Endothelial cell of umbilical vein (primary cell): ENCODE data around the gene PRRC2A. TPM values are rescaled to one million over a fixed set of nuclear protein-coding genes. Genes with fewer than 3 reads are reported as not detected.

ENCODE experiments used
- BruUV-seq: library from RNA; stranded (reverse); fragments of 400-500 nt; replicated peaks from 2 replicates; lab custom pipeline; 2021; lab: Mats Ljungman, UMichigan
- CTCF ChIA-PET: fragments of 300-600, 350-600 bp; sonication (Branson Sonifier 250); formaldehyde crosslinking; loops from one replicate; lab custom pipeline; 2021; ENCODE audit warnings: antibody characterized with exemption, inconsistent platforms; lab: Charles Lee
- POLR2A ChIA-PET: fragments of 300-600, 350-600 bp; sonication (Branson Sonifier 250); formaldehyde crosslinking; loops from one replicate; lab custom pipeline; 2021; ENCODE audit warnings: antibody characterized with exemption, inconsistent platforms; lab: Charles Lee
- DNase-seq: peaks from one replicate; pipeline ENCODE4 v3.0.0-alpha.2; 2011; ENCODE audit warnings: low read depth, low spot score
- FAIRE-seq: peaks from 2 replicates; lab custom pipeline; 2011; peaks lifted over from hg19 to GRCh38; lab: Jason Lieb, UNC
- H2AFZ ChIP-seq: 2 replicates; pipeline ENCODE4 v1.6.0; 2012; ENCODE audit warnings: low read depth, low read length, control low read depth, inconsistent platforms
- H3K27ac ChIP-seq: 2 replicates; pipeline ENCODE4 v1.5.1; 2011; ENCODE audit warnings: low read depth, mild to moderate bottlenecking, control low read depth, low read length, moderate library complexity; ENCODE audit not compliant: insufficient read depth
- H3K27me3 ChIP-seq, 2 experiments: 2 replicates each; pipeline versions ENCODE4 v1.6.0 to v1.6.1; 2011; ENCODE audit warnings: low read length in 2 of 2, mixed read lengths in 1 of 2; ENCODE audit not compliant: control insufficient read depth in 2 of 2, insufficient read depth in 2 of 2
- H3K36me3 ChIP-seq, 2 experiments: 2 replicates in 1 of 2; 3 replicates in 1 of 2; pipeline ENCODE4 v1.5.1; 2011; ENCODE audit warnings: low read length in 2 of 2, mild to moderate bottlenecking in 1 of 2, moderate library complexity in 1 of 2; ENCODE audit not compliant: control insufficient read depth in 2 of 2, insufficient read depth in 2 of 2; ENCODE audit errors: extremely low read depth in 1 of 2
- H3K4me1 ChIP-seq: 3 replicates; pipeline ENCODE4 v1.5.1; 2011; ENCODE audit warnings: mild to moderate bottlenecking, low read length; ENCODE audit not compliant: control insufficient read depth, insufficient read depth; ENCODE audit errors: extremely low read depth
- H3K4me2 ChIP-seq: 2 replicates; pipeline ENCODE4 v1.6.1; 2011; ENCODE audit warnings: low read length, control low read depth, mixed read lengths; ENCODE audit not compliant: insufficient read depth
- H3K4me3 ChIP-seq, 3 experiments: fragments of 200-600 bp in 1 of 3; sonication (generic), shearing (Covaris generic) in 1 of 3; replicated peaks in 1 of 3; 2 replicates each; pipeline ENCODE4 v1.5.1; 2011 to 2016; ENCODE audit warnings: control low read depth in 3 of 3, low read length in 3 of 3, mild to moderate bottlenecking in 2 of 3, inconsistent platforms in 1 of 3, low read depth in 1 of 3, moderate library complexity in 1 of 3; ENCODE audit not compliant: insufficient read depth in 1 of 3
- H3K79me2 ChIP-seq: 2 replicates; pipeline ENCODE4 v1.6.0; 2012; ENCODE audit warnings: low read length, inconsistent platforms; ENCODE audit not compliant: control insufficient read depth, insufficient read depth
- H3K9ac ChIP-seq: replicated peaks from 2 replicates; pipeline ENCODE3; 2011; ENCODE audit warnings: low read length, control low read depth; ENCODE audit not compliant: insufficient read depth; ENCODE audit errors: extremely low read depth
- H3K9me1 ChIP-seq: replicated peaks from 3 replicates; pipeline ENCODE4 v1.6.0; 2011; ENCODE audit warnings: mild to moderate bottlenecking, low read length; ENCODE audit not compliant: control insufficient read depth, insufficient read depth; ENCODE audit errors: extremely low read depth
- H3K9me3 ChIP-seq: replicated peaks from 2 replicates; pipeline ENCODE4 v1.5.1; 2012; ENCODE audit warnings: low read length, inconsistent platforms; ENCODE audit not compliant: control insufficient read depth, insufficient read depth
- H4K20me1 ChIP-seq: replicated peaks from 2 replicates; pipeline ENCODE3; 2011; ENCODE audit warnings: mild to moderate bottlenecking, low read length; ENCODE audit not compliant: control insufficient read depth, insufficient read depth; ENCODE audit errors: extremely low read depth
- EZH2 ChIP-seq: IDR thresholded peaks from 2 replicates; pipeline ENCODE4 v1.6.1; 2012; ENCODE audit warnings: borderline replicate concordance, low read depth, mild to moderate bottlenecking, moderate library complexity, low read length, inconsistent platforms; ENCODE audit not compliant: severe bottlenecking
- FOS ChIP-seq: IDR thresholded peaks from 2 replicates; pipeline ENCODE4 v1.6.1; 2011; ENCODE audit warnings: mild to moderate bottlenecking, low read length, moderate library complexity, borderline replicate concordance; ENCODE audit not compliant: insufficient read depth
- GATA2 ChIP-seq: IDR thresholded peaks from 2 replicates; pipeline ENCODE4 v1.7.0; 2011; ENCODE audit warnings: low read depth, mild to moderate bottlenecking, moderate library complexity, mixed read lengths, low read length; ENCODE audit not compliant: insufficient read length, insufficient read depth
- JUN ChIP-seq: IDR thresholded peaks from 2 replicates; pipeline ENCODE4 v1.6.1; 2011; ENCODE audit warnings: borderline replicate concordance, low read depth; ENCODE audit not compliant: insufficient read length, insufficient read depth
- MAX ChIP-seq: IDR thresholded peaks from 2 replicates; pipeline ENCODE4 v1.6.1; 2011; ENCODE audit not compliant: insufficient read depth, insufficient read length
- MYC ChIP-seq: IDR thresholded peaks from one replicate; pipeline ENCODE4 v1.6.1; 2011; ENCODE audit warnings: mild to moderate bottlenecking, low read depth, low read length
- POLR2A ChIP-seq: IDR thresholded peaks from 2 replicates; pipeline ENCODE4 v1.6.1; 2012; ENCODE audit warnings: low read depth, mild to moderate bottlenecking, control low read depth, low read length
- POLR2AphosphoS5 ChIP-seq: IDR thresholded peaks from 2 replicates; pipeline ENCODE4 v1.6.1; 2012; ENCODE audit warnings: low read depth, mild to moderate bottlenecking, control low read depth, low read length, moderate library complexity; ENCODE audit not compliant: insufficient read depth
- dilution Hi-C: fragments of 300-500 bp; cut with MboI; formaldehyde crosslinking; loops from one replicate; pipeline ENCODE4 v1.15.0; 2019; ENCODE audit warnings: low sequenced_read_pairs; ENCODE audit not compliant: extremely low pct_ligation_motif_present
- intact Hi-C: fragments of 100-400 bp; cut with micrococcal nuclease; formaldehyde crosslinking; loops from one replicate; pipeline ENCODE4 v1.10.0; 2022
- polyA plus RNA-seq, 4 experiments: library from polyadenylated mRNA; depleted of rRNA in 3 of 4; stranded (reverse) in 3 of 4; unstranded in 1 of 4; fragments of >200 nt; gene quantifications; 2 replicates each; pipeline versions ENCODE4 v1.2.1 to v1.2.3, GENCODE V29; 2011 to 2012; ENCODE audit warnings: missing spikeins in 1 of 4
- total RNA-seq: library from RNA; stranded (reverse); gene quantifications from 2 replicates; pipeline ENCODE4 v1.2.3, GENCODE V29; 2021
- TF ChIP-seq, protein P1 (sequence below), 2 donors: IDR thresholded peaks; 1 replicate in 1 of 2; 2 replicates in 1 of 2; pipeline ENCODE4 v1.5.1; 2011; ENCODE audit warnings: low read length in 2 of 2, mild to moderate bottlenecking in 2 of 2, moderate library complexity in 2 of 2, control low read depth in 1 of 2, inconsistent platforms in 1 of 2, low read depth in 1 of 2; ENCODE audit not compliant: insufficient read depth in 1 of 2; ENCODE audit errors: extremely low read depth in 1 of 2

Gene PRRC2A
- total and polyA plus RNA-seq, 2 donors (not counting 3 experiments of a cell fraction or from before 2014, with no cell fraction given), result 88.4 to 229 TPM

- H3K9ac ChIP-seq, result no peak overlapping the region
- TF ChIP-seq GATA2 (no peak), POLR2AphosphoS5 (no peak), POLR2A (no peak), EZH2 (no peak), MAX (no peak), FOS (no peak), MYC (no peak), JUN (no peak)
- TF ChIP-seq, protein P1, sequence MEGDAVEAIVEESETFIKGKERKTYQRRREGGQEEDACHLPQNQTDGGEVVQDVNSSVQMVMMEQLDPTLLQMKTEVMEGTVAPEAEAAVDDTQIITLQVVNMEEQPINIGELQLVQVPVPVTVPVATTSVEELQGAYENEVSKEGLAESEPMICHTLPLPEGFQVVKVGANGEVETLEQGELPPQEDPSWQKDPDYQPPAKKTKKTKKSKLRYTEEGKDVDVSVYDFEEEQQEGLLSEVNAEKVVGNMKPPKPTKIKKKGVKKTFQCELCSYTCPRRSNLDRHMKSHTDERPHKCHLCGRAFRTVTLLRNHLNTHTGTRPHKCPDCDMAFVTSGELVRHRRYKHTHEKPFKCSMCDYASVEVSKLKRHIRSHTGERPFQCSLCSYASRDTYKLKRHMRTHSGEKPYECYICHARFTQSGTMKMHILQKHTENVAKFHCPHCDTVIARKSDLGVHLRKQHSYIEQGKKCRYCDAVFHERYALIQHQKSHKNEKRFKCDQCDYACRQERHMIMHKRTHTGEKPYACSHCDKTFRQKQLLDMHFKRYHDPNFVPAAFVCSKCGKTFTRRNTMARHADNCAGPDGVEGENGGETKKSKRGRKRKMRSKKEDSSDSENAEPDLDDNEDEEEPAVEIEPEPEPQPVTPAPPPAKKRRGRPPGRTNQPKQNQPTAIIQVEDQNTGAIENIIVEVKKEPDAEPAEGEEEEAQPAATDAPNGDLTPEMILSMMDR (IDR thresholded peaks at IDR 0.05; ENCODE audit: extremely low read depth in 1 of 2, insufficient read depth in 1 of 2, low read depth in 1 of 2, low read length in 2 of 2), result no peak
- H4K20me1 ChIP-seq, result peaks cover 3% of the 10 kb centered on the region
- intact Hi-C loops, result no loop called here
- H3K79me2 ChIP-seq, result peaks cover 26% of the 10 kb centered on the region
- H3K4me3 ChIP-seq, result no peak overlapping the region
- no peak for FAIRE-seq
- H3K36me3 ChIP-seq, result peaks cover 51 to 84% of the 10 kb centered on the region in 2 experiments
- no peaks in the 10 kb centered on the region for H3K4me1 ChIP-seq
- no TSS peak for BruUV-seq
- no peaks in the 10 kb centered on the region for H3K27me3 ChIP-seq
- H3K9me1 ChIP-seq, result no peaks in the 10 kb centered on the region
- POLR2A ChIA-PET, result no interaction called here
- H2AFZ ChIP-seq, result no peak overlapping the region
- no peak overlapping the region for H3K4me2 ChIP-seq
- no peak overlapping the region for H3K27ac ChIP-seq
- DNase-seq, result no peak
- CTCF ChIA-PET, result no interaction called here
- dilution Hi-C loops, result no loop called here
- H3K9me3 ChIP-seq, result no peaks in the 10 kb centered on the region
Observed at GRCh38 chr6:31631681-31632278, 11.3 kb downstream of the PRRC2A start.
